NCI-H1694 (cell line): ENCODE data around the gene TMEM109.

ENCODE experiments used
- DNase-seq: peaks from one replicate; lab custom pipeline; 2025; lab: John Stamatoyannopoulos, UW

TMEM109 gene

DNA sequence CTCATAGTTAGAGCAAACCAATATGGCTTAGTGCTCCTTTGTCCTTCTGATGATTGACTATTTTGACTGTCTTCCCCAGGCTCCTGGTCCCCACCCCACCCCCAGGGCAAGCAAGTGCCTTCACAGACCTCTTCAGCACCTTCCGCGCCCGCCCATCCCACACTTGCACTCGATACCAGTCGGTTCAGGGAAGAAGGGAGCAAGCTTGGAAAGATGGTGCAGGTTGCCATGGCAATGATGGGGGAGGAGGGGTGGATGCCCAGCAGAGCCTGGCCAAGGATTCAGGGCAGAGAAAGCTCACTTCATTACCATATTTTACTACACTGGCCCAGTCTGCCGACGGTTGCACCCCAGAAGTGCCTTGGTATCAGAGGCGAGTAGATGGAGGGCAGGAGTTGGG is 12.5 kb downstream of the TMEM109 start:
- no peak for DNase-seq

DNA sequence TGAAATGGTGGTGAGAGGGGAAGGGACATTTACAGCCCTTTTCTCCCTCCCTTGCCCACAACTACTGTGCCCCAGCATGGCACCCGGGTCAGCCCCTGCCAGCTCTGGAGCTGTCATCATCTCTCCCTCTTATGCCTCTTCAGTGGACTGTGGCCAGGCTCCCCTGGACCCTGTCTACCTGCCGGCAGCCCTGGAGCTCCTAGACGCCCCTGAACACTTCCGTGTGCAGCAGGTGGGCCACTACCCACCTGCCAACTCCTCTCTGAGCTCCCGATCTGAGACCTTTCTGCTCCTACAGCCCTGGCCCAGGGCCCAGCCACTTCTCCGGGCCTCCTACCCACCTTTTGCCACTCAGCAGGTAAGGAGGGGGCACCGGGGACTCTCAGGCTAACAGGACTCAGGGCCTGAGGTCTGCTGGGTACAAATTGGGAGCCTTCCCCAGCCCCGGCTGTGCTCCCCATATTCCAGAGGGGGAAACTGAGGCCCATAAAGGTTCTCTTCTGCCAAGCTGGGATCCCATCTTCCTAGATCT is 13.2 kb downstream of the TMEM109 start:
- DNase-seq = no peak

DNA sequence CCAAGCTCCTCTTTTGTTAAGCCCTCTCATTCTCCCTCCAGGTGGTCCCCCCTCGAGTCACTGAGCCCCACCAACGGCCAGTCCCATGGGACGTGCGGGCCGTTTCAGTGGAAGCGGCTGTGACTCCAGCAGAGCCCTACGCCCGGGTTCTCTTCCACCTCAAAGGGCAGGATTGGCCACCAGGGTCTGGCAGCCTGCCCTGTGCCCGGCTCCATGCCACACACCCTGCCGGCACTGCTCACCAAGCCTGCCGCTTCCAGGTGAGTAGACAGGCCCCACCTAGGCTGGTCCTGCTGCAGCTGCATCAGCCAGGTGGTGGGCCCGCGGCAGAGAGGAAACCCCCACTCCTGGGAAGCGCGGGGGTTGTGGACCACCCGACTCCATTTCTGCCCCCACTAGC is 13.6 kb downstream of the TMEM109 start:
- no peak for DNase-seq

DNA sequence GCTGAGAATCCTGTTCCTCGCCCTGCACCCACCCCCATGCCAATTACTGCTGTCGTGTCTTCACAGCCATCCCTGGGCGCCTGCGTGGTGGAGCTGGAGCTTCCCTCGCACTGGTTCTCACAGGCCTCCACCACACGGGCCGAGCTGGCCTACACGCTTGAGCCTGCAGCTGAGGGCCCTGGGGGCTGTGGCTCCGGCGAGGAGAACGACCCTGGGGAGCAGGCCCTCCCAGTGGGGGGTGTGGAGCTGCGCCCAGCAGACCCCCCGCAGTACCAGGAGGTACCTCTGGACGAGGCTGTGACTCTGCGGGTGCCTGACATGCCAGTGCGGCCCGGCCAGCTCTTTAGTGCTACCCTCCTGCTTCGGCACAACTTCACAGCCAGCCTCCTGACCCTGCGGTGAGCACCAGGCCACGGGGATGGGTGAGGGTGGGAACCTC is 14.6 kb downstream of the TMEM109 start:
- DNase-seq = no peak

DNA sequence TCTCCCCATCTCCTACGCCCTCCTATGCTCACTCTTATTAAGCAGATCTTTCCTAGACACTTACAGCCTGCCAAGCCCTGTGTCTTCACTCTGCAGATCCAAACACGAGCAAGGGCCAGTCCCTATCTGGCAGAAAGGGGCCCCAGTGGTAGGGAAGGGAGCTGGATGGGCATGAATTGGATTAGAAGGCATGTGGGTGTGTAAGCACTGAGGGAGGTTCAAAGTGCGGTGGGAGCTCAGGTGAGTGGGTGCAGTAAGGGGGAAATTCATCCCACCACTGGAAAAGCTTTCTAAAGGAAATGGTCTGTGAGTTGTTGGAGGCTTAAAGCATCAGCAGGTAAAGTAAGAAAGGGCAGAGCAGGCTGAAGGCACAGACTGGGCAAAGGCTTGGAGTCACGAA is 15.8 kb downstream of the TMEM109 start:
- no peak for DNase-seq

DNA sequence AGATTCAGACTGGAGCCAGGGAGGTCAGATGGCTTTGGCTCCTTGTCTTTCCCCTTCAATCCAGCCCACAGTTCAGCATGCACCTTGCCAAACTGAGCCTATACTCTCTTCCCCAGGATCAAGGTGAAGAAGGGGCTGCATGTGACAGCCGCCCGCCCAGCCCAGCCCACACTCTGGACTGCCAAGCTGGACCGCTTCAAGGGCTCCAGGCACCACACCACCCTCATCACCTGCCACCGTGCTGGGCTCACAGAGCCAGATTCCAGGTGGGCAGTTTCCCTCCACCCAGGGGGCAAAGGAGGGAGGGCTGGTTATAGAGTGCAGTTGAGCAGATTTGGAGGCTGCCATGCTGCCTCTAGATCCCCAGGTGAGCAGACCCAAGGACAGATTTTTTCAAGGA is 16.4 kb downstream of the TMEM109 start:
- no peak for DNase-seq

DNA sequence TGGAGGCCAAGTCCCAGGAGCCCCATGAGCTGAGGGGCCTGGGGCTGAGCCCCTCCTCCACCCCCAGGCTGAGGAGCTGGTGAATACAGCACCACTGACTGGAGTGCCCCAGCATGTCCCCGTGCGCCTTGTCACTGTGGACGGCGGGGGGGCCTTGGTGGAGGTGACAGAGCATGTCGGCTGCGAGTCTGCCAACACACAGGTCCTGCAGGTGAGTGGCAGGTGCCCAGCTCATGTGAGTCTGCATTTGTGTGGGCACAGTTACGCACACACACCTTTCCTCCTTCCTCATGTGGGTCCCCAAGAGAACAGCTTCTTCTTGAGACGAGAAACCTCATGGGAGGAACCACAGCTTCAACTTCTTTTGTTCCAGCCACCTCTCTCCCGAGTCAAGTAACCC is 18.0 kb downstream of the TMEM109 start:
- no peak for DNase-seq

DNA sequence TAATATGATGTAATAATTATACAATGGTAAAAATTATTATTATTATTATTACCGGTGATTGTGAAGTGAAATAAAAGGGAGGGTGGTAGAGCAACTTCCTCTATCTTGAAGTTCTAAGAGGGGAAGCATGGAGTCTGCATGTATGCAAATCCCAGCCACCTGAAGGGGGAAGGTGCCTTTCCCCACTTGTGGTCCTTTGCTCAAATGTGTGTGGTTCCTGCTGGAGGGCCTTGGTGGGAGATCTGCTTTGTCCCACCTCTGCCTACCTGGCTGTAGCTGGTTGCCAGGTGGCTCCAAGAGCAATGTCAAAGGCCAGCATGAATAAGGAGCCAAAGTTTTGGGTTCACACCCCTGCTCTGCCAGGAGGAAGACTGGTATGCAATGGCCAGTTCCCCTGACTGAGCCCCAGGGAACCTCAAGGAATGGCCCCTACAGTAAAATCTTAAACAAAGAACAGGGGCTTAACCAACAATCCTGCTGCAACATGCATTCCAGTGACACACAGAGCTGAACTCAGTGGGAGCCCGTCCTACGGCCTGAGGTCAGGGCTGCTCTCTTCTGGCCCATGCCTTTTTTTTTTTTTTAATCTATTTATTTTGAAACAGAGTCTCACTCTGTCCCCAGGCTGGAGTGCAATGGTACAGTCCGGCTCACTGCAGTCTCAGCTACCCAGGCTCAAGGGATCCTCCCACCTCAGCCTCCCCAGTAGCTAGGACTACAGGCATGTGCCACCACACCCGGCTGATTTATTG is 18.8 kb downstream of the TMEM109 start:
- DNase-seq = no peak

DNA sequence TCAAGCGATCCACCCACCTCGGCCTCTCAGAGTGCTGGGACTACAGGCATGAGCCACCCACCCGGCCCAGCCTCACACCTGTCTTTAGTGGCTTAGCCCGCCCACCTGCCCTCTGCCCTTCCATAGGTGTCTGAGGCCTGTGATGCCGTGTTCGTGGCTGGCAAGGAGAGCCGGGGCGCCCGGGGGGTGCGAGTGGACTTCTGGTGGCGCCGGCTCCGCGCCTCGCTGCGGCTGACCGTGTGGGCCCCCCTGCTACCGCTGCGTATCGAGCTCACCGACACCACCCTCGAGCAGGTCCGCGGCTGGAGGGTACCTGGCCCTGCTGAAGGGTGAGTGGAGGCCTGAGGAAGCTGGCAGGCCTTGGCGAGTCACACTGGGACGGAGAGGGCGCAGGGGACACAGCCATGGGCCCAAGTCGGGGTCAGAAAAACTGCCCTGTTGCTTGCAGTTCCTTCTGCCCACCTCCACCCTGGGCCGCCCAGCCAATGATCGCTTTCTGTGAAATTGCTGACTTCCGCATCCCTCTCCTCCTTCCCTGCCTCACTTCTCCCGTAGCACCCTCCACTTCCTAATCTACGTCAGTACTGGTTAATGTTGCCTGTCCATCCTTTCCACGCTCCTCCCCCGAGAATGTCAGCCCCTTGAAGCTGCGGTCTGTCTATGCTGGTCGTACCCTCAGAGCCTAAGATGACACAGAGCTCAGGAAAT is 19.6 kb downstream of the TMEM109 start:
- no peak for DNase-seq

DNA sequence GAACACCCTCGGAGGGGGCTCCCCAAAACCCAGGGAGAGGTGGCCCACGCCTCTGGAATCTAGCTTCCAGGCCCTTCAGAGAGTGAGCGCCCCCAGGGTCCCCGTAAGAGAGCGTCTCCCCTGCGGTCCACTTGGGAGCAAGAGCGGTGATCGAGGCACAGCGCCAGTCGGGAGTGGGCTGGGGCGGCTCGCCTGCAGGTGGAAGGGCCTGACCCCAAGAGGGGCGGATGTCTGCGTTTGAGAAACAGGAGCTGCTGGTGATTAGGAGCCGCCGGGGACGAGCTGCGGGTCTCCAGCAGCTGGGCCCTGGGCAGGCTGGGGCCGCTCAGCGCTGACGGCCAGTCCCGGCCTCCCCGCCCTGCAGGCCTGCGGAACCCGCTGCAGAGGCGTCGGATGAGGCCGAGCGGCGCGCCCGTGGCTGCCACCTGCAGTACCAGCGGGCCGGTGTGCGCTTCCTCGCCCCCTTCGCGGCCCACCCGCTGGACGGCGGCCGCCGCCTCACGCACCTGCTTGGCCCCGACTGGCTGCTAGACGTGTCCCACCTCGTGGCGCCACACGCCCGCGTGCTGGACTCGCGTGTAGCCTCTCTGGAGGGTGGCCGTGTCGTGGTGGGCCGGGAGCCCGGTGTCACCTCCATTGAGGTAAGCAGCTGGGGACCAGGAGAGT is 20.3 kb downstream of the TMEM109 start:
- no peak for DNase-seq

DNA sequence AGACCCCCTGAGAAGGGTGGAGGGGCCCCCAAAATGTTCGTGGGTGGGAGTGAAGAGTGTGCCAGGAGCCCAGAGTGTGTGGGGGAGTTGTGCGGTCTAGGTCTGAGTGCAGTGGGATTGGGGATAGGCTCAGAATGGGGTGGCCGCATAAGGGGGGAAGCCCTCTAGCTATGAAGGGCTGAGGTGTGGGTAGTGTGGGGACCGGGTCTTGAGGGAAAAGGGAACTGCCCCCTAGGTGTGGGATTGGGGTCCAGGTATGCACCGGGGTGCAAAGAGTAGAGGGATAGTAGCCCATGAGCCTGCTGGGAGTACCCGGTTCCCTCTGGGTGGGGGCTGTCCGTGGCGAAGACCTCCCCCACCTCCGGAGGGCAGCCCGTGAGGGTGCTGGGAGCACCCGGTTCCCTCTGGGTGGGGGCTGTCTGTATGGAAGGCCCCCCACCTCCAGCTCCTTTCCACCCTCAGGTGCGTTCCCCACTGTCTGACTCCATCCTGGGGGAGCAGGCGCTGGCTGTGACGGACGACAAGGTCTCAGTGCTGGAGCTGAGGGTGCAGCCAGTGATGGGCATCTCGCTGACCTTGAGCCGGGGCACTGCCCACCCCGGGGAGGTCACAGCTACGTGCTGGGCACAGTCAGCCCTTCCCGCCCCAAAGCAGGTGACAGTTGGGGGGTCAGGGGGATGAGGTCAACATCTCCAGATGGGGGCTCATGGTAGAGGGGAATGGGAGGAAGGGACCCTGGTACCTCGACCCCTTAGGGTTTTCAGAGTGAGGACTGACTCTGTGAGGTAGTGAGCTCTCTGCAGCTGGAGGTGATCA is 21.0 kb downstream of the TMEM109 start:
- no peak for DNase-seq

DNA sequence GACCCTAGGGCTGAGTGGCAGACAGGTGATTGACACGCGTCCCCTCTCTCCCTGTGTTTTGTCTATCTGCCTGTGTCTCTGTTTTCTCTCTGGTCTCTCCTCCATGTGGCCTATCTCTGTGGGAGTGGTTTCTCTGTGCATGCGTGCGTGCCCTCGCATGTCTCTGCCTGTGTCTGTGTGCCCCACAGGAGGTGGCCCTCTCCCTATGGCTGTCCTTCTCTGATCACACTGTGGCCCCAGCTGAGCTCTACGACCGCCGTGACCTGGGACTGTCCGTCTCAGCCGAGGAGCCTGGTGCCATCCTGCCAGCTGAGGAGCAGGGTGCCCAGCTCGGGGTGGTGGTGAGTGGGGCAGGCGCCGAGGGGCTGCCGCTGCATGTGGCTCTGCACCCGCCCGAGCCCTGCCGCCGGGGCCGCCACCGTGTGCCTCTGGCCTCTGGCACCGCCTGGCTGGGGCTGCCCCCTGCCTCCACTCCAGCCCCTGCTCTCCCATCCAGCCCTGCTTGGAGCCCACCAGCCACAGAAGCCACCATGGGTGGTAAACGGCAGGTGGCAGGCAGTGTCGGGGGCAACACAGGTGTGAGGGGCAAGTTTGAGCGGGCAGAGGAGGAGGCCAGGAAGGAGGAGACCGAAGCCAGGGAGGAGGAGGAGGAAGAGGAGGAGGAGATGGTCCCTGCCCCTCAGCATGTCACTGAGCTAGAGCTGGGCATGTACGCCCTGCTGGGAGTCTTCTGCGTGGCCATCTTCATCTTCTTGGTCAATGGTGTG is 21.9 kb downstream of the TMEM109 start:
- DNase-seq = no peak

DNA sequence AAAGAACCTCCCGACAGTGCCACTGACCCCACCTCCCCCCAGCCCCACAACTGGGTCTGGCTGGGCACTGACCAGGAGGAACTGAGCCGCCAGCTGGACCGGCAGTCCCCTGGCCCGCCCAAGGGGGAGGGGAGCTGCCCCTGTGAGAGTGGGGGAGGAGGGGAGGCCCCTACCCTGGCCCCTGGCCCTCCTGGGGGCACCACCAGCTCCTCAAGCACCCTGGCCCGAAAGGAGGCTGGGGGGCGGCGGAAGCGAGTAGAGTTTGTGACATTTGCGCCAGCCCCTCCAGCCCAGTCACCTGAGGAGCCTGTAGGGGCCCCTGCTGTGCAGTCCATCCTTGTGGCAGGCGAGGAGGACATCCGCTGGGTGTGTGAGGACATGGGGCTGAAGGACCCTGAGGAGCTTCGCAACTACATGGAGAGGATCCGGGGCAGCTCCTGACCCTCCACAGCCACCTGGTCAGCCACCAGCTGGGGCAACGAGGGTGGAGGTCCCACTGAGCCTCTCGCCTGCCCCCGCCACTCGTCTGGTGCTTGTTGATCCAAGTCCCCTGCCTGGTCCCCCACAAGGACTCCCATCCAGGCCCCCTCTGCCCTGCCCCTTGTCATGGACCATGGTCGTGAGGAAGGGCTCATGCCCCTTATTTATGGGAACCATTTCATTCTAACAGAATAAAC is 22.6 kb downstream of the TMEM109 start:
- DNase-seq = no peak

DNA sequence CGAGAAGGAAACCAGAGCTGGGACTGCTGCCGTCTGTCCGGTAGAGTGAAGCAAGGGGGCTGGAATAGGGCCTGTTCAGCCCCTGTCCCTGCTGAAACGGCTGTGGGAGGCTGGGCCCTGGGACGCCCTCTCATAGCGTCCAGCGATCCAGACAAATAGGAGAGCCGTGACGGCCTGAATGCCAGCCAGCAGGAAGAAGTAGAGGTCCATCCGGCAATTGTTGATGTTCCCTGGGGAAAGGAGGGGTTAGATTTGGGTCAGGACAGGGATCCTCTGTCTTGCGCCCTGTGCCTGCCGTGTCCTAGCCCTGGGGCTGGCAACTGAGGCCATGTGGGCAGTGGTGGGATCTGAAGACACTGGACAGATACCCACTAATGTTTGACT is 23.2 kb downstream of the TMEM109 start:
- DNase-seq = no peak

DNA sequence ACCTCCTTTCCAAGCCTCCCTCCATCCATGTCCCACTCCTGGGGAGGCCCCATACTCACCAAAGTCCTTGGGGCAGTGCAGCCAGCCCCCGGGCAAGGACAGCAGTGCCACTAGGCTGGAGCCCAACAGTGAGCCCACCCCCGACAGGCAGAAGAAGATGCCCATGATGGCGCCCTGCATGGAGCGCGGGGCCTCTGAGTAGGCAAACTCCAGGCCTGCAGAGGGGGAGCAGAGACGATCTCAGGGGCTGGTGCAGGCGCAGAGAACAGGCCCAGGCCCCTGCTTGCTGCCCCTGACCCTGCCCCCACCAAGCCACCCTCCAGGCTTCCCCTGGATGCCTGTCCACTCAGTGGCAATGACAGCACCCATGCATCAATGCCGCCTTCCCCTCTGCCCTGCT is 23.9 kb downstream of the TMEM109 start:
- DNase-seq = no peak

DNA sequence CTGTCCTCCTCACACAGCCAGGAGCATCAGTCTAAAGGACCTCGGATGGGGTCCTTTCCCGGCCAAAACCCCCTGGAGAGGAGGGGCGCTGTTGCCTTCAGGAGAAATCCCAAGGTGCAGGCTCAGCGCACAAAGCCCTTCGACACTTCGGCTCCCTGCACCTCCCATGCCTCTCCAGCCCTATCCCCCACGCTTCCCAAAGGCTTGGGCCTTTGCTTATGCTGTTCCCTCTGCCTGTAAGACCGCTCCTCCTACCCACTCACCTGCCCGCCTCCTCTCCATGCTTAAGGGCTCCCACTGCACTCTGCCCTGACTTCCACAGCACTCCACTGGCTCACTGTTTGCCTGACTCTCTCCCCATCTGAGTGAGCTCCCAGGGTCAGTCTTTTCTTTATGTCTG is 24.5 kb downstream of the TMEM109 start:
- DNase-seq = no peak

DNA sequence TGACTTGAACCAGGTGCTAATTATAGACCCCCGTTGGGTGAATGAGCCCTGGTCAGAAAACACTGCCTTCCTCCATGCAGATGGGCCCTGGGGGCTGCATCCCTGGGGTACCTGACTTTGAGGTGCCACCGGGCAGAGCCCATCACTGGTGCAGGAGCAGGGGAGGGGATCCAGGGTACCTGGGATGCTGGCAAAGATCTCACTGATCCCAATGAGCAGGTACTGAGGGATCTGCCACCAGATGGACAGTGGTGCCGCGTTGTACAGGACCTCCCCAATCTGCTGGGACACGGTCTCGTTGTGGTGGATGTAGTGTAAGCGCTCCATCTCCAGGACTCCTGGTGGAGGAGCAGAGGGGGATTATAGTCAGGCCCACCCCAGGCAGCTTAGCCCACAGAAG is 25.3 kb downstream of the TMEM109 start:
- DNase-seq = no peak

DNA sequence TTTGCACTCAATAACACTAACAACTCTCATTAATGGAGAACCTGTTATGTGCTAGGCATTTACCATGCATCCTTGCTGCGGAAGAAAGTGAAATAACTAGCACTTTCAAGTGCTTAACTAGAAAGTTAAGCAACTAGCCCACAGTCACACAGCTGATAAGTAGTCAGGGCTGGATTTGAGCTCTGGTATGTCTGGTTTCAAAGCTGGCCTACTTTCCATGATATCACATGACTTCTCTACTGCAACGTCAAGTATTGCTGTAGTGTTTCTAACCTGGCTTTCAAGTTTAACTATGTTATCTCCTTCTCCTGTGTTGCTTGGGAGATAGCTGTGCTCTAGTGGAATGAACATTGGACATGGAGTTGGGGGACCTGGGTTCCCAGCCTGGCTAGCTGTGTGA is 25.9 kb downstream of the TMEM109 start:
- no peak for DNase-seq

DNA sequence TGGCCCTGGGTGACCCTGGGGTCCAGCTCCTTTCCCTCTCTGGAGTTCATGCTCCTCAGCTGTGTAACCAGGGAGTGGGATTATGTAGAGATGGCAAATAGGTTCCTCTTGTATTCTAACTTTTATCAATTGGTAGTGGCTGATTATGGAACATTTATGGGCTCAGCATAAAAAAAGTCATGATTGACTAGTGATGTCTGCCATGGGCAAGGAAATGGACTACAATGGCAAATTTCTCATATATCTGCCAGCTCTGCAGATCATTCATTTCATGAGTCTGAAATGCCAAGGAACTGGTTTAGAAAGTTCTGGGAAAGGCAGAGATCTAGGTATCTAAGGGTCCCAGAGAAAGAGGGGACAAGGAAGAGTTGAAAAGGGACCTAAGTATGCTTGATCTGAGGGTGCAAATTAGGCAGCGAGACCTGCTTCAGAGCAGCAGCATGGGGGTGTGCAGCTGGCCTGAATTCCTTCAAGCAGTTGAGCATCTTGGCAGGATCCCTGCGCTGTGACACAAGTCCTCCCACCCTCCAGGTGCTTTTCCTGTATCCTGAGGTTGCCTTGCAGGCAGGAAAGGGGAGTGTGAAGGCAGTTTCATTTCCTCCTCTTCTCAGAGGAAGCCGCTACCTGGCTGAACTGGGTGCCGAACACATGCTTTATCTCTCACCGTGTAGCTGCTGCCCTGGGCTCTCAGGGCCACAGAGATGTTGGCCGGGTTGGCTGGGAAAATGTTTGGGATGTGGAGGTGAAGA is 27.6 kb downstream of the TMEM109 start:
- no peak for DNase-seq

DNA sequence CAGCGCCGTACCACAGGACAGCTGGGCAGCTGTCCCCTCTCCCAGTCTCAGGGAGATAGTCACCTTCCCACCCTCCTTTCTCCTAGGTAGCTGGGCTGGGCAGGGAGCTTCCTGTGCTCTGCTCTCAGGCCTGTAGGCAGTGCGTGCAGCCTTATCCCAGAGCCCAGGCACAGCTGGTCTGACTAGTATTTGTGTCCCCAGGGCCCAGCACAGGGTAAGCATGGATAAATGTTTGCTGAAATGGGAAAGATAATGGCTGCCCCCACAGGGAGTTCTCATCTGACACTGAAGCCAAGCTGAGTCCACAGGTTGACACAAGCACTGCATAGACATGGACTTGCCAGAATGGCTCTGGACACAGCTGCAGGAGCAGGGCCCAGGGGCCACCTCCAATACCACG is 28.3 kb downstream of the TMEM109 start:
- DNase-seq = no peak
